Immature natural killer cell (primary cell): Measurements from ENCODE around the gene ACIN1. TPM values are rescaled to one million over a fixed set of nuclear protein-coding genes. Genes with fewer than 3 reads are reported as not detected.

Experiments used
- DNase-seq, 3 donors: peaks; one replicate each; pipeline ENCODE4 v3.0.0; 2022; ENCODE audit warnings: mixed read lengths in 1 of 3
- H3K27ac Mint-ChIP-seq, 6 donors: one replicate each; pipeline ENCODE4 v1.8.0; 2020; ENCODE audit warnings: mixed read lengths in 6 of 6, mild to moderate bottlenecking in 5 of 6, inconsistent platforms in 4 of 6, moderate library complexity in 3 of 6
- H3K27me3 Mint-ChIP-seq, 3 donors: one replicate each; pipeline ENCODE4 v1.8.0; 2020 to 2021; ENCODE audit warnings: low read depth in 3 of 3, mild to moderate bottlenecking in 3 of 3, mixed read lengths in 3 of 3, moderate library complexity in 3 of 3, inconsistent platforms in 1 of 3
- H3K36me3 Mint-ChIP-seq, 3 donors: one replicate each; pipeline ENCODE4 v1.8.0; 2020; ENCODE audit warnings: mixed read lengths in 3 of 3, inconsistent platforms in 2 of 3, mild to moderate bottlenecking in 2 of 3
- H3K4me1 Mint-ChIP-seq, 2 donors: one replicate each; pipeline ENCODE4 v1.8.0; 2020; ENCODE audit warnings: inconsistent platforms in 2 of 2, mild to moderate bottlenecking in 2 of 2, mixed read lengths in 2 of 2, moderate library complexity in 1 of 2
- H3K4me3 Mint-ChIP-seq, 5 donors: one replicate each; pipeline ENCODE4 v1.8.0; 2020; ENCODE audit warnings: mild to moderate bottlenecking in 5 of 5, mixed read lengths in 5 of 5, inconsistent platforms in 3 of 5, moderate library complexity in 3 of 5
- H3K9me3 Mint-ChIP-seq, 6 donors: one replicate each; pipeline ENCODE4 v1.8.0; 2020; ENCODE audit warnings: mild to moderate bottlenecking in 6 of 6, mixed read lengths in 6 of 6, inconsistent platforms in 4 of 6, moderate library complexity in 3 of 6
- polyA plus RNA-seq, 3 donors: library from polyadenylated mRNA; unstranded; fragments of 300-500 nt; fragmentation: Illumina TruSeq; gene quantifications; one replicate each; pipeline ENCODE4 v1.2.3, GENCODE V29; 2021

ACIN1 gene
- polyA plus RNA-seq, 3 donors from 2014 or later: 0.40 to 15.0 (median 4.5) TPM

DNA sequence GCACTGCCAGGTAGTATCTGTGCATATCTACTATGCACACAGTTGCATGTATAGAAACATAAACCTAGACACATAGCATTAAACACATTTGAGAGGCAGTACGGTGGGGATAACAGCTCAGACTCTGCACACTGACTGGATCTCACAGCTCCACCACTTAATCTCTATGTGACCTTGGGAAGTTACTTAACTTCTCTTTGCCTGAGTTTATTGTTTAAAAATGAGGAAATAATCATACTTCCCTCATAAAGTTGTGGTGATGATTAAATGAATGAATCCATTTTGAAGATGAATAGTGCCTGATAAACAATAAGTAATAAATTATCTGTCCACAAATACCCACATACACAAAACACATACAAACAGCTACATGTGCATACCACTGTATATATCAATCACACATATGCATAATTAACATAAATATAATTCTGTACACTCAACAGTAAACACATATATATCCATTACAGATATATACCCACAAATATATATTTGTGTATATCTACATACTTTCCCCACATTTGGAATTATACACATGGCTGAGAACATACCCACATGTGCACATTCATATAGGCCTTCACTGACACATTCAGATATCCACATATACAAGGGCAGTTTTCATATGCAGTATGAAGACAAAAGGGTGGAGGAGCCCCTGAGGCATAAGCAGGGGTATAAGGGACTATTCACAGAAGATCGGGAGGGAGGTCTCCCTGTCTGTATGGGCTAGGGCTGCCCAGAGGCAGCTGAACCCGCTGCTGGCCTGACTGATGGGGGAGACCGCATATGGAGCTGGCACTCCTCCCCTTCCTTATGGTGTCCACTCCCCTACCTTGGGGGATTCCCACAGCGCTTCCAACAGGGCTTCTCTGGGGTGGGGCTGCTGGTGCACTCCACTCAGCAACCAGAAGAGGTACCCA lies 43.5 kb downstream of the ACIN1 start:
- no peaks in the 10 kb centered on the region for H3K36me3 Mint-ChIP-seq
- no peak for DNase-seq
- H3K9me3 Mint-ChIP-seq: no peaks in the 10 kb centered on the region
- H3K4me1 Mint-ChIP-seq: peaks cover 6% of the 10 kb centered on the region in 2 donors
- H3K27ac Mint-ChIP-seq: no peak overlapping the region
- peaks cover 0 to 1% (median 0%) of the 10 kb centered on the region in 3 donors for H3K27me3 Mint-ChIP-seq
- no peak overlapping the region for H3K4me3 Mint-ChIP-seq

DNA sequence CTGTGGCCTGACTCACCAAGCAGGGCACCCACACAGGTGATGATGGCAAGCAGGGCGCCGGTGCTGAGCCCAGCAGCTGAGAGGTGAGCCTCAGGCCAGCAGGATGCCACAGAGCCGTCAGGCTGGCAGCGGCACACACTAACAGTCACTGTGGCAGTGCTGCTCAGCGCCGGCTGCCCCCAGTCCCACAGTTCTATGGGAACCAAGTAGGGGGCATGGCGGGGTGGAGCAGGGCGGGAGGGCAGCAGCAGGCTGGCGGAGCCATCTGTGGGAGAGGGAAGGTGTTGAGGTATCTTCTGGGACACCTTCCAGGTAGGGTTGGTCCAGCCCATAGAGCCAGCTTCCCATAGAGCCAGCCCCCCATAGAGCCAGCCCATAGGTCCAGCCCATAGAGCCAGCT lies 45.9 kb downstream of the ACIN1 start:
- no peak overlapping the region for H3K4me3 Mint-ChIP-seq

GRCh38 chr14:23047751-23048693 lies 46.9 kb downstream of the ACIN1 start:
- Mint-ChIP-seq H3K27ac (no peak overlapping the region), H3K36me3 (no peaks in the 10 kb centered on the region), H3K4me3 (no peak overlapping the region), H3K27me3 (peaks cover 1 to 2% (median 1%) of the 10 kb centered on the region in 3 donors), H3K4me1 (no peaks in the 10 kb centered on the region), H3K9me3 (no peaks in the 10 kb centered on the region)
- no peak for DNase-seq

More for the DNA sequence above, 45.9 kb downstream of the ACIN1 start:
- Mint-ChIP-seq H3K36me3 (no peaks in the 10 kb centered on the region), H3K4me1 (no peaks in the 10 kb centered on the region), H3K9me3 (no peaks in the 10 kb centered on the region), H3K27me3 (peaks cover 0 to 1% (median 0%) of the 10 kb centered on the region in 3 donors), H3K27ac (no peak overlapping the region)
- DNase-seq: no peak

DNA sequence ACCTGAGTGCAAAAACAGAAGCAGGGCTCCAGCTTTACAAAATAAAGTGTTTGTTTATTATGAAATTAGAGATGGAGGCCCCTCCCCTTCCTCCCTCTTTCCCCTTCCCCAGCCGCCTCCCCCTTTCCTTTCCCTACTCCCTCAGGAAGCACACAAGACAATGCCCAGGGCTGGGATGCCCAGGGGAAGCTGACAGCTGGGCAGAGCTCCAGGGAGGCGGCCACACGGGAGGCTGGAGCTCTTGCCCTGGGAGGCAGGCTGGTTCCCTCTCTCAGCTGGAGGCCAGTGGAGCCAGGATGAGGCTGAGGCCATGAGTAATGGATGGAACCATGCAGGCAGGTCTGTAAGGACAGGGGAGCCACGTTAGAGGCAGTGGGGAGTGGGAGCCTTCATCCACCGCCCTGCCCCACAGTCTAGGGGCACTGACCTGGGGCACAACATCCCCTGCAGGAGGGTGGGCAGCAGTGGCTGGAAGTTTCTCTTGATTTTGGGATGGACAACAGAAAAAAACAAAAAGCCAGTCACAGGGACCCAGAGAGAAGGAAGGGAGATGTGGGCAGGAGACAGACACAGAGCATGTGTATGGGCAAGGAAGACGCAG lies 47.8 kb downstream of the ACIN1 start:
- Mint-ChIP-seq H3K4me1 (no peaks in the 10 kb centered on the region), H3K9me3 (no peaks in the 10 kb centered on the region), H3K4me3 (no peak overlapping the region), H3K27me3 (peaks cover 1 to 2% (median 1%) of the 10 kb centered on the region in 3 donors), H3K27ac (no peak overlapping the region), H3K36me3 (no peaks in the 10 kb centered on the region)
- DNase-seq: no peak

GRCh38 chr14:23045419-23046357 lies 49.2 kb downstream of the ACIN1 start:
- H3K4me1 Mint-ChIP-seq: no peaks in the 10 kb centered on the region
- H3K27ac Mint-ChIP-seq: no peak overlapping the region
- H3K4me3 Mint-ChIP-seq: no peak overlapping the region
- no peaks in the 10 kb centered on the region for H3K36me3 Mint-ChIP-seq
- DNase-seq: no peak
- H3K9me3 Mint-ChIP-seq: no peaks in the 10 kb centered on the region
- H3K27me3 Mint-ChIP-seq: peaks cover 1 to 2% (median 1%) of the 10 kb centered on the region in 3 donors

- peak overlapping the region in 1 of 6 donors; percentile 42 for H3K27ac Mint-ChIP-seq
Observed at GRCh38 chr14:23044840-23045239, 50.1 kb downstream of the ACIN1 start.

DNA sequence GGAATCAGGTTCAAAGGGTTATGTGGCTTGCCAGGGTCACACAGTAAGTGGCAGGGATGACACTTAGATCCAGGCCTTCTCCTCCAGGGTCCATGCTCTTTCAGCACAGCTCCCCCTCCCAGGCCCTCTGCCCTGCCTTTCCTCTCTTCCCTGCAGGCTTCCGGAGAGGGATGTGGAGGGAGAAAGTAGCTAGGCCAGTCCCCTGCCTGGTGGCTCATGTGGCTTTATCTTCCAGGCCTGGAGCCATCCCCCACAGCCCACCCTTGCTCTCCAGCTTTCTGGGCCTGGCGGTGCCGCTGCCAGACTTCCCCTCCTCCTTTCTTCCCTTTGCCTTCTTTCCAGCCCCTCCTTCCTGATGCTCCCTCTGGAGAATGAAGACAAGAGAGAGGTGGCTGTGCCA lies 51.2 kb downstream of the ACIN1 start:
- H3K4me3 Mint-ChIP-seq: no peak overlapping the region
- H3K4me1 Mint-ChIP-seq: no peaks in the 10 kb centered on the region
- no peaks in the 10 kb centered on the region for H3K9me3 Mint-ChIP-seq
- no peak for DNase-seq
- no peaks in the 10 kb centered on the region for H3K36me3 Mint-ChIP-seq
- no peak overlapping the region for H3K27ac Mint-ChIP-seq
- H3K27me3 Mint-ChIP-seq: peaks cover 1 to 2% (median 1%) of the 10 kb centered on the region in 3 donors

More at GRCh38 chr14:23044840-23045239, 50.1 kb downstream of the ACIN1 start:
- Mint-ChIP-seq H3K36me3 (no peaks in the 10 kb centered on the region), H3K9me3 (no peaks in the 10 kb centered on the region), H3K27me3 (peaks cover 1 to 2% (median 1%) of the 10 kb centered on the region in 3 donors), H3K4me1 (no peaks in the 10 kb centered on the region), H3K4me3 (no peak overlapping the region)
- no peak for DNase-seq

DNA sequence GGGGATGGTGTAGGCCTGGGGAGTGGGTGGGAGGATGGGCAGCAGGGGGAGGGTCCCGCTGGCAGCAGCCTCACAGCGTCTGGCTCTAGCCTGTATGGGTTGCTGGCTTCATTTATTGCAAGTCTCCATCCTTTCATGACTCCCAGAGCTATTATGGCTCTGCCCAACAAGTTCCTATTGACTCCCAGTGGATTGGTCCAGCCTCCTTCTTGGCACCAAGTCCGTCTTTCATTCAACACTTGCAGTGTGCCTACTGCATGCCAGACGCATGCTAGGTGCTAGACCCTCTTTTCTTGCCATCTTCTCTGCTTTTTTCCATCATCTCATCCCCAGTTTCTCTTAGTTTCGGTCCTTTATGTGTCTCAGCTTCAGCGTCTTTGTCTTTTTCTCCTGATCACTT lies 51.8 kb downstream of the ACIN1 start:
- Mint-ChIP-seq H3K9me3 (no peaks in the 10 kb centered on the region), H3K4me3 (no peak overlapping the region), H3K27ac (no peak overlapping the region), H3K36me3 (no peaks in the 10 kb centered on the region), H3K4me1 (no peaks in the 10 kb centered on the region), H3K27me3 (peaks cover 1 to 3% (median 2%) of the 10 kb centered on the region in 3 donors)
- DNase-seq: no peak

- DNase-seq: no peak
- H3K27me3 Mint-ChIP-seq: peaks cover 1 to 3% (median 2%) of the 10 kb centered on the region in 3 donors
- H3K36me3 Mint-ChIP-seq: no peaks in the 10 kb centered on the region
- H3K27ac Mint-ChIP-seq: no peak within 1 kb of the TSS
- H3K9me3 Mint-ChIP-seq: no peaks in the 10 kb centered on the region
- H3K4me1 Mint-ChIP-seq: no peaks in the 10 kb centered on the region
- H3K4me3 Mint-ChIP-seq: no peak within 1 kb of the TSS
Observed at GRCh38 chr14:23042162-23042965, 52.6 kb downstream of the ACIN1 start, which contains the start of gene PSMB11. PSMB11 (plus strand) TSS chr14:23042212; CDS start chr14:23042226, 14 bp downstream.

- Mint-ChIP-seq H3K27me3 (peaks cover 1 to 2% (median 1%) of the 10 kb centered on the region in 3 donors), H3K4me1 (no peaks in the 10 kb centered on the region), H3K4me3 (no peak overlapping the region), H3K27ac (no peak overlapping the region), H3K36me3 (no peaks in the 10 kb centered on the region), H3K9me3 (no peaks in the 10 kb centered on the region)
- DNase-seq: no peak
Observed at GRCh38 chr14:23041729-23042128, 53.2 kb downstream of the ACIN1 start.

DNA sequence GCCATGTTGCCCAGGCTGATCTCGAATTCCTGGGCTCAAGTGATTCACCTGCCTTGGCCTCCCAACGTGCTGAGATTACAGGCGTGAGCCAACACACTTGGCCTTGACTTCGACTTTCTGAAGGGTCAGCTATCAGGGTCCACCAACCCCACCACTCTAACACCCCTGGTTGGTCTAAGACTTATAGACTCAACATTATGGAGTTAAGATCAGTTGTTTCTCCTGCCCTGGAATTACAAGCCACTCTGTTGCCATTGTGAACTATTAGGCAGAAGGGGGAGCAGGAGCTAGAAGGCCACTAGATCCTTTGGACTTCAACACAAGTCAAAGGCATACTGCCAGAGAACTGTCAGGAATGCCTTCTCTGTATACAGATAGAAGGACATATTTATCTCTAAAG lies 54.8 kb downstream of the ACIN1 start:
- H3K4me1 Mint-ChIP-seq: peaks cover 7 to 8% of the 10 kb centered on the region in 2 donors
- H3K27me3 Mint-ChIP-seq: peaks cover 1 to 2% (median 1%) of the 10 kb centered on the region in 3 donors
- no peaks in the 10 kb centered on the region for H3K36me3 Mint-ChIP-seq
- H3K9me3 Mint-ChIP-seq: no peaks in the 10 kb centered on the region
- H3K4me3 Mint-ChIP-seq: no peak overlapping the region
- no peak overlapping the region for H3K27ac Mint-ChIP-seq
- DNase-seq: no peak
